ENCODE measurements around the gene OR6C3. TPM values are rescaled to one million over a fixed set of nuclear protein-coding genes. Genes with fewer than 3 reads are reported as not detected.
"Not testable (repeated sequence)": the region's sequence is repeated elsewhere in the genome, so short reads cannot be mapped to it uniquely, and the experiment has no call there.

Gene OR6C3
- total RNA-seq, result not detected
- long read RNA-seq, result 0 reads

DNA sequence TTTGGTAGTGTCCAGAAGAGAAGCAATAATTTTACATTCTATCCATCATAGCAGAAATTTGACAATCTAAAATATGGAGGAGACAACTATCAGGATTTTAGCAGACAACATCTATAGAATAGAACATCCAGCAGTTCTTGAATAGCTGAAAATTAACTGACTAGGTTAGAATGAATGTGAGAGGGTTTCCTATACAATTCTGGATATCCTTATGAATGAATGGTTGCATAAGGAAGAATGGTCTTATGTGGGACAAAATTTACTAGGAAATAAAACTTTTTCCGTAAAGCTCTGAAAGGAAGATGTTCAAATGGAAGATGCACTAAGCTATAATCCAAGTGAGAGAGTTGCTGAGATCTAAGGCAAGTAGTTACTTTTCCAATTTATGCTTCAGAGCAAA lies at the start of gene OR6C3:
Gene OR6C3 (plus strand): TSS at position 301 of the 400 bp plus-strand sequence. CDS start 955 bp downstream, outside the sequence.
- no peak for ATAC-seq
- DNase-seq, result no peak
- intact Hi-C loops (cut with DNase I), result no loop called here

DNA sequence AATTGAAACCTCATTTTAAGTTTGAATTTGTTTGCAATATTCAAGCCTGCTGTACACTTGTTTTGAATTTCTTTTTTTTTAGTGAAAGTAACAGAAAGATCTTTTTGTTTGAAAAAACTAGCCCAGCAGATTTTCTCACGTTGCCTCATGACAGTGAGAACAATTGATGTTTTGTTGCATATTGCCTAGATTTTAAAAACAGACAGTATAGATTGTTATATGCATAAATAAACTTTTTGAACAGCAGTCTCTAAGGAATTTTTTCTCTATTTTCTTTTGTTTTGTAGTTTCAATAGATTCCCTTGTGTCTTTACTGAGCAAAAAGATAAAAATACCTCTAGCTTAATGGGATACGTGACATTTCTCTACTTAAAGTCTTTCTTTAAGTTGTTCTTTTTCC lies 49.6 kb upstream of the OR6C3 start:
- ATAC-seq (no peak), DNase-seq (no peak)
- intact Hi-C loops (cut with DNase I), result no loop called here

DNA sequence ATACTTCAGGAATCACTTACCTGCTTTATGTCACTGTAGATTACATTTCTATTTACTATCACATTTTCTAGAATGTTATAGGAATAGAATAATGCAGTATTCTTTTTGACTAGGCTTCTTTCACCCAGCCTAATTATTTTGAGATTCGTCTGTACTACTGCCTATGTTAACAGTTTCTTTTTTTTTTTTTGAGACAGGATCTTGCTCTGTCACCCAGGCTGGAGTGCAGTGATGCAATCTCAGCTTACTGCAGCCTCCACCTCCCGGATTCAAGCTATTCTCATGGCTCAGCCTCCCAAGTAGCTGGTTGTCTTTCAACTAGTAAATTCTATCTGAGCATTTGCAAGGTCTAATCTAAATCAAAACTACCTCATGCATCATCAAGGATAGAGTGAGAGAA lies 40.5 kb upstream of the OR6C3 start:
- no peak for ATAC-seq
- no peak for DNase-seq

DNA sequence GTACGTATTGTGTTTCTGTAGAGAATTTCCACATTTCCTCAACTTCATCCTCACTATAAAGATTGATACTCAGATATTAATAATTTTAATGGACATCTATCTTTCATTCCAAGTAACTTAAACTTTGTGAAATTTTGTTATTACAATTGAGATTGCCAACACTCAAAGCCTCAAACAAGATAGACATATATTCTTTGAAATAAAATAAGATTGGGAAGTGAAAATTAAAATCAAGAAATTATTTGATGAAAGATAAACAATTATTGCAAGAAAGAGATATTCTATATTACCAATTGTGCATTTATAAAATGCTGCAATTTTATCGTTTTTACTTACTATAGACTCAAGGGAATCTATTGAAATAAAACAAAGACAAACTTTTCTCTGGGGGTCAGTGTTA lies 34.1 kb upstream of the OR6C3 start, which contains the start of gene OR6C6:
Gene OR6C6 (minus strand): TSS at position 101 of the 400 bp plus-strand sequence. CDS start 1,337 bp downstream, outside the sequence.
- intact Hi-C loops (cut with DNase I), result no loop called here
- ATAC-seq (no peak), DNase-seq (no peak)

More for the DNA sequence above, 40.5 kb upstream of the OR6C3 start:
- intact Hi-C loops (cut with DNase I), result no loop called here

DNA sequence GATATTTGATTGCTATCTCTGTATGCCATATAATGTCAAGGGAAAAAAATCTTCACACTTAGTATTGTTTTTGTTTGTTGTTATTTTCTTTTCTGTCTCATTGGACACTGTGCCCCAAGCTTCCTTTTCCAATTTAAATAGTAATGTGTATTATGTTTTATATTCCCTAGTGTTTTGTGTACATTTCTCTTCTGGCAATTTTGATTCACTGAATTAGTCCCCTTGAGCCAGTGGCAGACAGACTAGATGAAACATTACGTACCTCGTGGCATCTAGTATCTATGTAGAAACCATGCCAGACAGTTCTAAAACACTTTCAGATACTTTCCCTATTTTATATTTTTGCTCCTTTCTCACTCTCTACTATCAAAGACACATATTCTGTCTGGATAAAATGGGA lies 16.5 kb upstream of the OR6C3 start, which contains the start of gene OR6C1:
Gene OR6C1 (plus strand): TSS at position 301 of the 400 bp plus-strand sequence. CDS start 6,257 bp downstream, outside the sequence.
- intact Hi-C loops (cut with DNase I), result no loop called here
- no peak for DNase-seq
- ATAC-seq, result no peak

DNA sequence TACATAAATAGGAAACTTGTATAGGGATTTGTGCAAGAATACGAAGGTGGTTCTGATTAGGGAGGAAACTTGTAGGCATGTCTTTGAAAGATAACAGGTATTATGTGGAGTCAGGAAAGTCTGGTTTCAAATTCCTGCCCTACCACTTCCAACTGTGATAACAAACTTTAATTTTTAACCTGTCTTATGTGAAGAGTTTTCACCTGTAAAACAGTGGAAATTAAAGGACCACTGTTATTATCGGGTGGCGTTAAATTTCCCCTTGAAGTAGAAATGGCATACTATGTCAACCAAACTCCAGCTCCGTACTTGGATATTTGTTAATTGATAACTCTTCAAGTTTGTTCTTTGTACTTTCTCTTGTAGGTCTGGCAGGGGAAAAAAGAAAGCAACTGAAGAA lies 10.3 kb upstream of the OR6C3 start:
- intact Hi-C loops (cut with DNase I), result no loop called here
- DNase-seq, result no peak
- ATAC-seq, result no peak

DNA sequence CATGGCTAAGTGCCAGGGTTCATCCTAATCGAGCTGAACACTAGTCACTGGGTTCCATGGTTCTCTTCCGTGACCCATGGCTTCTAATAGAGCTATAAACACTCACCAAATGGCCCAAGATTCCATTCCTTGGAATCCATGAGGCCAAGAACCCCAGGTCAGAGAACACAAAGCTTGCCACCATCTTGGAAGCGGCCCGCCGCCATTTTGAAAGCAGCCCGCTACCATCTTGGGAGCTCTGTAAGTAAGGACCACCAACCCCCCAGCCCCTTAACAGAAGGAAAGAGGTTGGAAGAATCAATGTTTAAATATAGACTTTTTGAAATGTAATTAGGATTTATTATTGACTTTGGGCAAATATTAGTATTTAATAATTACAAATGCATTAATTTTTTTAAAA lies 4.7 kb upstream of the OR6C3 start:
- ATAC-seq; intact Hi-C loops (cut with DNase I); DNase-seq: not testable (repeated sequence)

DNA sequence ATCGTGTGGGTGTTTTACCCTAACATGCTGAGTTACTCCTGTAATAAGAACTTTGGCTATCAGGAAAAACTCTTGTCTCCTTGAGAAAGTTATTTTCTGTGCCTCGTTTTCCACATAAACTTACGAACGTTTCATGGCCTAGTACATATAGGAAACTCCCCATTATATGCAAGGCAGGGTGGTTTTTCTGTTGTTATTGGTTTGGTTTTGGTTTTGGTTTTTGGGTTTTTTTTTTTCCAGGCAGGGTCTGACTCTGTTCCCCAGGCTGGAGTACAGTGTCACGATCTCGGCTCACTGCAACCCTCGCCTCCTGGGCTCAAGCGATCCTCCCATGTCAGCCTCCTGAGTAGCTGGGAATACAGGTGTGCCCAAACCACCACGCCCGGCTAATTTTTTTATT lies 5.5 kb downstream of the OR6C3 start:
- ATAC-seq (no peak), DNase-seq (no peak)
- intact Hi-C loops (cut with DNase I), result no loop called here

DNA sequence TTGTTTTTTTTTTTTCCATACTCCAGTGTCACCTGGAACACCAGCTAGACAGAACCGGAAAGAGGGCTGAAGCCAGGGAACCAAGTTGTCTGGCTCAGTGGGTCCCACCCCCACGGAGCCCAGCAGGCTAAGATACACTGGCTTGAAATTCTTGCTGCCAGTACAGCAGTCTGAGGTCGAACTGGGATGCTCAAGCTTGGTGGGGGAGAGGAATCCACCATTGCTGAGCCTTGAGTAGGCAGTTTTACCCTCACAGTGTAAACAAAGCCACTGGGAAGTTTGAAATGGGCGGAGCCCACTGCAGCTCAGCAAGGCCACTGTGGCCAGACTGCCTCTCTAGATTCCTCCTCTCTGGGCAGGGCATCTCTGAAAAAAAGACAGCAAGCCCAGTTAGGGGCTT lies 24.8 kb downstream of the OR6C3 start:
- DNase-seq; ATAC-seq; intact Hi-C loops (cut with DNase I): not testable (repeated sequence)

DNA sequence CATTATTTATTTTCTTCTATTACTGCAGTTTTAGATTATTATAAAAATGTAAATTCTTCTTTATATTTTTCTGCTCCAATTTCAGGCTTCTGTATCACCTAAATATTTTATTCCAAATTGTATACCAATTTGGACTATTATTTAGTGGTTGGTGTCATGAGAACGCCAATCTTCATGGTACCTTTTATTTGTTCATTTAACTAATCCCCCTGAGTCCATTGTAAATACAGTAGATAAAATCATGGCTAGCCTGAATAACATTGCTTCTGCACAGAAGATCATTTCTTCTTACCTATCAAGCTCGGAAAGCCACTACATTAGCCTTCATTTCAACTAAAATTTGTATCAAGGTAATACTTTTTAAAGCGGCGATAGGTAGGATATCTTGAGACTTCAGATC lies 32.1 kb downstream of the OR6C3 start, which contains the start of gene OR6C75:
Gene OR6C75 (plus strand): TSS at position 301 of the 400 bp plus-strand sequence. CDS start 2,136 bp downstream, outside the sequence.
- DNase-seq (no peak), ATAC-seq (no peak)
- intact Hi-C loops (cut with DNase I), result no loop called here

DNA sequence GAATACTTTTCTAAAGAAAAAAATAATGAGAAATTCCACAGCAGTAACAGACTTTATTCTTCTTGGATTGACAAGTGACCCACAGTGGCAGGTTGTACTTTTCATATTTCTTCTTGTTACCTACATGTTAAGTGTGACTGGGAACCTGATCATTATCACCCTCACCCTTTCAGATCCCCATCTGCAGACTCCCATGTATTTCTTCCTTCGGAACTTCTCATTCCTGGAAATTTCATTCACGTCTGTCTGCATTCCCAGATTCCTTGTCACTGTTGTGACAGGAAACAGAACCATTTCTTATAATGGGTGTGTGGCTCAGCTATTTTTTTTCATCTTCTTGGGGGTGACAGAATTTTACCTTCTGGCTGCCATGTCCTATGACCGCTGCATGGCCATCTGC lies 34.5 kb downstream of the OR6C3 start:
- DNase-seq (no peak), ATAC-seq (no peak)
- intact Hi-C loops (cut with DNase I), result no loop called here

DNA sequence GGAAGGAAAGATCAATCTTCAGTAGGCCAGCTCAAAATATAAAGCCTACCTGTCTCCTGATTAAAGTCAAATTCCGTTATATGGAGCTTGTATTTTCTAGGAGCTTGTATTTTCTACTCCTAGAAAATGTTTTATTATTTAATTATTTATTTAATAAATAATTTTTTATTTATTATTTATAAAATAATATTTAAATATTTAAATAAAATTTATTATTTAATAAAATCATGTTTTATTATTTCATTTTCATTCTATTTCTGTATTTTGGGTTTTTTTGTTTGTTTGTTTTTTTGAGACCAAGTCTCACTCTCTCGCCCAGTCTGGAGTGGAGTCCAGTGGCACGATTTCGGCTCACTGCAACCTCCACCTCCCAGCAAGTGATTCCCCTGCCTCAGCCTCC lies 42.0 kb downstream of the OR6C3 start:
- DNase-seq, result no peak
- ATAC-seq, result no peak
- intact Hi-C loops (cut with DNase I), result no loop called here

Other genes starting within 250 kb of the OR6C3 start
- not detected for gene OR9K2, start 204.3 kb upstream of the OR6C3 start, total RNA-seq
- gene OR10A7, start 109.7 kb upstream of the OR6C3 start, total RNA-seq, result not detected
- gene OR6C74, start 86.1 kb upstream of the OR6C3 start, total RNA-seq, result not detected
- gene OR6C6, start 34.2 kb upstream of the OR6C3 start, total RNA-seq, result not detected
- not detected for gene OR6C1, start 16.4 kb upstream of the OR6C3 start, total RNA-seq
- gene OR6C75, start 32.2 kb downstream of the OR6C3 start, total RNA-seq, result not detected
- not detected for gene OR6C65, start 69.8 kb downstream of the OR6C3 start, total RNA-seq
- not detected for gene OR6C76, start 95.5 kb downstream of the OR6C3 start, total RNA-seq
- gene OR6C2, start 113.3 kb downstream of the OR6C3 start, total RNA-seq, result not detected
- not detected for gene OR6C70, start 139.4 kb downstream of the OR6C3 start, total RNA-seq
- not detected for gene OR6C68, start 161.6 kb downstream of the OR6C3 start, total RNA-seq
- gene OR6C4, start 218.9 kb downstream of the OR6C3 start, total RNA-seq, result not detected
- gene OR2AP1, start 241.7 kb downstream of the OR6C3 start, total RNA-seq, result not detected